GM21423 (cell line): ENCODE results near the gene KCNQ5.

Source experiments
- ATAC-seq: cut with Tn5 transposase; IDR thresholded peaks from one replicate; pipeline ENCODE4 v1.9.1; 2021; ENCODE audit warnings: mild to moderate bottlenecking, moderate library complexity; ENCODE audit not compliant: unreplicated experiment

KCNQ5 gene

DNA sequence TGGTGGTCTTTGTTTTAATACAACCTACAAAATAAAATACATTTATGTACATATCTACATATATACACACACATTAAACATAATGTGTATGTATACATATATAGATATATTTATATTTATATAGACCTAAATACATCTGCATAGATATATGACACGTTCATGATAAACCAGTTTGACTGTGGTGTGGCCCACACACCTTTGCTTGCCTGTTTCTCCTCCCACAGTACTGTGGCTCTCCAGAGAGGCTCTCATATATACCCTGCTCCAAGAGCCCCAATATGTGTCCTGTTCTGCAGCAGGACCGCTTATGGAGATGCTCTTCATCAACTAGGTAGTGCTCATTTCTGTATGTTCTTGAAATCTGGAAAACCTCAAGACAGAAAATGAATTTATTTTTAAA is 207.0 kb downstream of the KCNQ5 start:
- ATAC-seq, result no peak

DNA sequence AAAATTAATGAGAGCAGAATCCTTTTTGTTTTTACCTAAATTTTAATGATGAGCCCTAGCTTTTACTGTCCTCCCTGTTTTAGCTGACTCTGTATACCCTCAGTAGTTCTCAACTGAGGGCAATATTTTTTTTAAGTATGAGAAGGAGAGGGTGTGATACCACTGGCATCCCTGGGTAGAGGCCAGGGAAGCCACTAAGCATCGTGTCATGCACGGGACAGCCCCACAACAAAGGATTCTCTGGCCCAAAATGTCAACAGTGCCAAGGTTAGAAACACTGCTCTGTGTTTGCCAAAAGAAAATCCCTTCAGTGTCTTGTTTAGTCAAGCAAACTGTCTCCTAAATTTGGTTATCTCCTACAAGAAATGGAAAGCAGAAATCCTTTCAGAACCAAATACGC is 210.4 kb downstream of the KCNQ5 start:
- ATAC-seq, result no peak

DNA sequence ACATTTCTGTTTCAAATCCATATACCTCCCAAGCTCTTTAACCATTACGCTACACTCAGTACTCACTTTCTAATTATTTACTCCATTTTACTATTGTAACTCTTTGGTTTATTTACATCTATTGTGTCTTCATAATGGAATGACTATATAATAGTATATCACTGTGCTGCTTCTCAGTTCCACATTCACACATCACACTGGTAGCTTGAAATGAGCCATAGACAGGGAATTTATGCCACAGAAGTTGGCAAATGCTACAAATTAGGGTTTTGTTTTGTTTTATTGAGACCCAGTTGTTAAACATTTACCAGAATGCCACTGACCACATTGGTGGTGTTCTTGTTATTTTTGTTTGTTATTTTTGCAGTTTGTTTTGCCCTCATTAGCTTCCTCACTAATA is 213.9 kb downstream of the KCNQ5 start:
- no peak for ATAC-seq

DNA sequence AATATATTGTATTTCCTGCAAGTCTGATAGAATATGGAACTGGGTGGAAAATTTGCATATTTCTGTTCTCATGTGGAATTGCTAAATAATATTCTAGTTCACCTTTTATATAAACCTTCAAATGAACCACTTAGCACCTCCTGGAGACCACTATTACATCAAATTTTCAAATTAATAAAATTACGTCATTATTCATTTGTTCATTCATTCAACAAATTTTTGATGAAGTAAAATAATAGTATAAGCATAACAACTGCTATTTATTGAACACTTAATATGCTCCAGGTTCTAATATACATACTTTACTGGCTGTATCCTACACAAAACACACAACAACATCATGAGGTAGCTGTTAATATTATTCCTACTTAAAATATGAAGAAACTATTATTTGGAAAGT is 215.1 kb downstream of the KCNQ5 start:
- ATAC-seq, result no peak

DNA sequence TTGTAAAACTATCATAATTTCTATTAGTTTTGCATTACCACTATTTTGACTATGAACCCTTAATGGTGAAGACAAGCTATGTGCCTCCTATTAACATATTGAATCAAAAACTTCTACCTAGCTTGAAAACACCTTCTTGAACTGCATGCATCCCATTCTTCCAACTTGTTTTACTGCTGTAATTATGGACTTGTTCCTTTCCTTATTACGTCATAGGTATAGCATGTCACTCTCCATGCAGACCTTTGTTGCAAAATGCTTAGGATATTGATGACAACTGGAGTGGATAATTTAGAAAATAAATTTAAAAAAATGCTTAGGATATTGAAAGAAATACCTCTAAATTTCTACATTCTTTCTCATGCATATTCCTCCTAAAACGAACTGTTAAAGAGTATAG is 219.3 kb downstream of the KCNQ5 start:
- no peak for ATAC-seq

DNA sequence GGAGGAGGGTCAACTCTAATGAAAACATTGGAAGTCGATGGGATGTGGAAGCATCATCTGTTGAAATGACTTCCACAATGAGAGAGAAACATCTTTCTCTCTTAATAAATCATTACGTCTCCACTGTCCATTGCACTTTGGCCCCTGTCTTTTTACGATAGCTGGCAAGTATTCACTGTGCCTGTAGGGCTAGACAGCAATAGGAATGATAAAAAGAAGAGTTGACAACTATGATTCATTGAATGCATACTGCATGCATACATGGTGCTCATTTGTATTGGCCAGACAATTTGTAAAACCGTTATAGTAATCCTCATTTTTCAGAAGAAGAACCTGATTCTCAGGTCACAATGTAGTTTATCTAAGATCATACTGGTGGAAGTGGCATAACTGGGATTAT is 220.3 kb downstream of the KCNQ5 start:
- no peak for ATAC-seq

DNA sequence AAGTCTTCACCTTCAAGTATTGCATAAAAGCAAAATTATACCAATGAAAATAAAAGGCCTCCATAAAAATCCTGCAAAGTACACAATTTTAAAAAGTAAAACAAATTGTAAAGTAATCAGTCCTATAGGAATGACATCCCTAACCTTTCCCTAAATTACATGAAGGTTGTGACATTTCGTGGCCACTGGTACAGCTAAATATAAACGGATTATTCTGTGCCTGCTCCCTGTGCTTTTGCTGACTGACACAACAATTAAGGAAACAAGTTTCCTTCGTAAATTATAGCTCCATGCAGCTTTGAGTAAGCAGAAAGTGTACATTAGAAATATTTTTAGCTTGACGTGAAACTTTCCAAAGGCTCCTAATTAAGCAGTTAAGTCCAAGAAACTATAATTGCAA is 222.8 kb downstream of the KCNQ5 start:
- ATAC-seq, result no peak

DNA sequence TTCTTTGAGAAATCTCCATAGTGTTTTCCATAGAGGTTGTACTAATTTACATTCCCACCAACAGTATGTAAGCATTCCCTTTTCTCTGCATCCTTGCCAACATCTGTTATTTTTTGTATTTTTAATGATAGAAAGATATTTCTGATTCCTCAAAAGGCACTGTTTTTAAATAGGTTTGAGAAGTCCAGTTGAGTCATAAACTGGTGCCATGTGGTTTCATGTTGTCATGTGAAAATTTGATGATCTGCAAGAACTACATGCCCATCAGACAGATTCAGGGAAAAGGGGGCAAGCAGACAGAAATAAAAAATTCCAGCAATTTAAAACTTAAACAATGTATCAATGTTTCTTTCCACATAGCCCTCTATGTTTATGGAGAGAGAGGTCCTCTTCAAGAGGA is 227.5 kb downstream of the KCNQ5 start:
- ATAC-seq, result no peak

DNA sequence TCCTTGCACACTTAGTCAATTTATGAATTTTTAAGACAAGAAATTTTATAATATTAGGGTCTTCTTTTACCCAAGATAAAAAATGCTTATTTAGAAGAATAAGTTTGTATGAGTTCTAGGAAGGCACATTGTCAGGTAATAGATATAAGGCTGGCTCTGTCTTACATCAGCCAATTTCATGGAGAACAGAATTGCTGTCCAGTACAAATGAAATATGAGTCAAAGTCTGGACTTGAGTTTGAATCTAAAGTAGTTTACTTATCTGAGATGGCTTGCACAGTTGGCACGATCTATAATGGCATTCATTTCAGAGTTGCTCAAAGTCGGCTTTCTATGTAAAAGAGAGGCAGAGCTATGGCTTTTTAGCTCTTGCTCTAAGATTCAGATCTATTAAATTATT is 228.2 kb downstream of the KCNQ5 start:
- ATAC-seq, result no peak

DNA sequence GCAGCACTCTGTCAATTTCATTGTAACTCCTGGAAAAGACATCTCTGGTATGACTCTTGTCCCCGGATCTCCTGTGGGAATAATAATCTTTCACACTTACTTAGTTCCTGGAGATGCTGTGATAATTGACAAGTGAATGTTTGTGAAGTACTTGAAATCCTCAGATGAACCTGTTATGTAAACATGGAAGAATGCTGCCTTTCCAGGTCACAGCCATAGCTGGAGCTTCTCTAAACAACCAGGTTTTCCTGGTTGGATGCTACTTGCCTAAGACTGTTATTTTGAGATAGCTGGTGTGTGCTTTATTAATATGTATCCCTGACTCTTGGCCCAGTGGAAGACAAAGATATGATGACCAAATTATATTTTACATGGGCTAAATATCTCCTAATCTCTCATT is 228.6 kb downstream of the KCNQ5 start:
- no peak for ATAC-seq

DNA sequence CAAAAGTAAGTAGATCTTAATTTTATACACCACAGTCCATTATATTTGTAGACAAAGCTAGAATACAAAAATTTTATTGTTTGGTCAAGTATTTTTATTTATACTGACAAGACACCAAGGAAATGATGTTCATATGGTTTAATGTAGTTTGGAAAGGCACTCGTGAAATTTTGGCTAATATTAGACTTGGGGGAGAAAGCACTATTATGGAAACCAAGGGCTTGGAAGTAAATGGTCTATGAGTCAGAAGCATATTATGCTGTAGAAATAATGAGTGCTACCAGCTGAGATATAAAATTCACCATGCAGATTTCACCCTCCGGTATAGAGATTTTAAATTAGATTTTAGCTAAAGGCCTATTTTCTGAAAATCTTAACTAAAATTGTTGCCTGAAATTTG is 233.6 kb downstream of the KCNQ5 start:
- no peak for ATAC-seq

DNA sequence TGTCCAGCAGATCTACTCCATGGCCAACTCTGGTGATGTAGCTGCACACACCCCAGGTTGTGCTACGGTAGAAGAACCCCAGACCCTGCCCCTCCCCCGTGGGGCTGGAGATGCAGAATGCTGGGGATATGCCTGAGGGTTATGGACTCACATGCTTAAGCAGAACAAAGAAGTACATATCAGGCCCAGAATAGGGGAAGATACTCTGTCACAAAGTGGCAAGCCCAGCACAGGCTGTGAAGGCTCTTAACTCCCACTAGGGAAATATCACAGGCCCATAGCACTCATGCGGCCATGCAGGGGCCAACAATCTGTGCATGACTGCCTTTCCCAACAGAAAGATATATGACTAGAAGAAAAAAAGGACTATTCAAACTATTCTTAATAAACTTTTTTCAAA is 234.9 kb downstream of the KCNQ5 start:
- no peak for ATAC-seq

DNA sequence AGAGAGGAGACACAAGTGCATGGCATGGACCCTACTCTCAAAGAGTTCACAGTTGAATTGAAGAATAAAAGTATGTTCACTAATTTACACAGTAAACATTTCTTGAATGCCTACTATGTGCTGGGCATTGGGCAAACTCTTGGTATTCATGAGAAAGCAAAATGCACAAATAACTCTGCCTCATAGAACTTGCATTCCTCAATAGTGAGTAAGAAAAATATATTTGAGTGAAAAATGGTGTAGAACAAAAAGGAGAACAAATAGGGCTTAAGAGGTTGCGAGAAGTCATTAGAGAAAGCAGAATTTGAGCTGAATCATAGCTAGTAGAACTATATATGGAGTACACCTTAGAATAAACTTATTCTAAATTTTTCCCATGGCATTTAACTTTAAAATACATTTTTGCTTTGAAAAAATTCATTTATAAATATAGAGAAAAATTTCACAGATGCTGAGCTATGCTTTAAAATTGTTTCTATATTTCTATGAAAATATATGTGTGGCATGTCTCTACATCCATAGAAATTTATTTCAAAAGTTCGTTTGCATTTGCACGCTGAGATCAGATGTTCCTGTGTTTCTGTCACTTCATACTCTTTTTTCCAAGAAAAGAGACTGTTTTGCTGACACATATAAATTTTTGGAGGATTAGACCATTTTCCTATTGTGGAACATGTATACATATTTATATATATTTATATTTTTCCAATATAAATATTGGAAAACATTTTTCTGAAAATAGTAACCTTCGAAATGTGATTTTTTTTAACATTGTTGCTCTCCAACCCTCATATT is 236.1 kb downstream of the KCNQ5 start:
- no peak for ATAC-seq

DNA sequence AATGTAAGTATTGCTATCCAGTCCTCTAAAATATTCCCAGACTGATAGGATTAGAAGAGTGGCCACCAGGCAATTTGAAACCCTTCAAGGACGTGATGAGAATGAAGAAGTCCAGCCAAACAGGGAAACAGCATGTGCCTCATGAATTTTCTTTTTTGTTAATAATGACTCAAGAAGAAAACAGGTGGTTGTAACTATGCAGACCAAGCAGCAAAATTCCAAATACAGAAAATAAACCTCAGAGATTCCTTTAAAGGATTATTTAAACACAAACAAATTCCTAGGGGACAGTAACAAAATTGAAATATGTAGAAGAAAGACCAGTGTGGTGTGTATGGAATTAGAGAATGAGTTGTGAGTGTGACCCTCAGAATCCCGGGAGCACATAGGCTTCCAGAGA is 239.2 kb downstream of the KCNQ5 start:
- no peak for ATAC-seq

DNA sequence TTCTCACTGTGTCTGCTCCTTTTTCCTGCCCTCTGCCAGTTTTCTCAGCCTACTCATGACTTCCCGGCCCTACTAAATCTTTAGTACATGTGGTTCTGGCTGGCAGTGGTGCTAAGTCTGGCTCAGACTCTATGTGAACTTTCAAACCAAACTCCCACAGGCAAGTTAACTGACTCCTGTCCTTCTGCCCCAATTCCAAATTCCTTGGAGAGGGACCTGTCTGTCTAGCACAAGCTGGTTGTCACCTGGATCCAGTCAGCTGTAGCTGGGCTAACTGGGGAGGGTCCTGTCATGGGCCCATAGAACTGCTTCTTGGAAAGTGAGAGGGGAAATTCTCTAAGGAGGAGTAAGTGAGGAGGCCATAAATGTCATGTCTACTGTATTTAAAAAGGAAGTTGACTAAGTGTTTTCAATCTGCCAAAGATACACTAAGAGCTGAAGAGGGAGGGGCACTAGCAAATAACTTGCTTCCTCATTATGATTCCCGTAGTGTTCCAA is 240.1 kb downstream of the KCNQ5 start:
- ATAC-seq, result no peak

DNA sequence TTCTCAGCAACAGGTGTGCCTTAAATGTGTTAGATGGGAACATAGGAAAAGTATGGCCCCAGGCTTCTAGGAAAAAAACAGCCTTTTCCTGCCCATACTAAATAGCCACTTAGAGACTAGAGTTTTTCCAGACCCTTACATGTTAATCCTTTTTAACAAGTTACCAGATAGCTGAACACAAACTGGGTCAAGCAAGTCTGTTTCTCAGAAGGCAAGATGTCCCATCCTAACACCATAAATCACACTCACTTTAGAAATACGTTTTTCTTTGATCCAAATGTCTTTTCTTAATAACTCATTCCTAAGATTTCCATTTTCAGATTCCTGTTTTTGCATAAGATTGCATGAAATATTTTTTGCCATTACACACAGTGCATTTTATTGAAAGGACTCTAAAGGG is 241.3 kb downstream of the KCNQ5 start:
- ATAC-seq, result no peak

DNA sequence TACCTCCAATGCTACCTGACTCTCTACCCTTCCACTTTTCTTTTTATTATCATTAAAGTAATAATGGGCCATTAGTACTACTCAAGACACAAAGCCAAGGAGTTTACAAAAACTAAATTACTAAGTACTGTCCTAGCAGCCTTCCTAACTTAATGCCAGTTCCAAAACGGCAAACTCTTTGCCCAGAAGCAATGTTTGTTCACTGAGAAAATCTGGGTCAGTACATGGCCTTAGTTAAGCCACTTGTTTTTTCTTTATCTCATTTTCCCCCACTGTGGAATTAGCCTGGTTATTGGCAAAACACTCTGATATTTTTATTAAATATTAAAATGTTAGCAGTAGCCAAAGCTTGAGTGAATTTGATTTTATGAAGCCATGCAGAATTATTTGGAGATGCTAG is 242.4 kb downstream of the KCNQ5 start:
- ATAC-seq, result no peak

DNA sequence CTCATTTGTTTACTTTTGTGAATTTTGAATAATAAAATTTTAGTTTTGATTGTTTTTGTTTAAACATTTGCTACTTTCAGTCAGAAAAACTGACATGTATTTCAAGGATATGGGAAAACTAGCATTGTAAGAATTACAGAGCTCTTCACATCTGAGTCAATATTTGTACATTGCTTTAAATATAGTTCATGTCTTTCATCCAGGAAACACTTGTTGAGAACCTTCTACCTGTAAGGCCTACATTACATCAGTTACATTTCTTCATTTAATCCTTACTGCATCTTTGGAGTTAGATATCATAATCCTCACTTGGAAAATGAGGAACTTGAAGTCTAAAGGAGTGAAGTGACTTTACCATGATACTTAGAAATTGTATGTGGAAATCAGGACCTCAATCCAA is 242.9 kb downstream of the KCNQ5 start:
- no peak for ATAC-seq

DNA sequence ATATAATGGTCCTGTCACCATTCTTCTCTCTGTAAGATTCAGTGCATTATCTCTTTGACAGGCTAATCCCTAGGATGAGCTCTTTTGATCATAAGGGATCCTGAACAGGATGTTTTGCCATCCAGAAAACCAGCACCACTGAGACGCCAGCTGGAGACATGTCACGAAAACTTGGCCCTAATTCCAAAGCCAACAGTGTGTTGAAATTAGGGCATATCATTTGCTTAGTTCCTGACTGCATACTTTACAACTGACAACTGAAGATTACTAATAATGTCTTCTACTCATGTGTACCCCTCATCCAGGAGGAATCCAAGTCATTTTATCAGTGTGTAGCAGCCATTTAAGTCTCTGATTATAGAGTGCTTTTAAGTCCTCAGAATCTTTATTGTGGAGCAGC is 243.6 kb downstream of the KCNQ5 start:
- ATAC-seq, result no peak

DNA sequence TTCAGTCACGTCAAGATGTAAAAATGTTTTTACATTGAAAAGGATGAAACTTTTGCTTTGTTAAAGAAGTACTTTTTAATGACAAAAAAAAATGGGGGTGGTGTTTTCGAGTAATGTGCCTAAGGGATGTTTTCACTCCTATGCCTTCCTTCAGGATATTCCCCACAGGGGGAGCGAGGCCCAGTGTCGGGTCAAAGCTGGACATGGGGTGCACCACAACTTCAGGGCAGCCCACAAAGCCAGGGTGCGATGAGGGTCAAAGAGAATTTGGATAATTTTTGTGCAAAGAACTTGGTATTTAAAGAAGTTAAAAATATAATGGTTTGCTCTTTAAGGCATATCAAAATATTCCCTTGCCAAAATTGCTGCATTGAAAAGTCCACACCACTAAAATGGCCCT is 247.8 kb downstream of the KCNQ5 start:
- ATAC-seq, result no peak

DNA sequence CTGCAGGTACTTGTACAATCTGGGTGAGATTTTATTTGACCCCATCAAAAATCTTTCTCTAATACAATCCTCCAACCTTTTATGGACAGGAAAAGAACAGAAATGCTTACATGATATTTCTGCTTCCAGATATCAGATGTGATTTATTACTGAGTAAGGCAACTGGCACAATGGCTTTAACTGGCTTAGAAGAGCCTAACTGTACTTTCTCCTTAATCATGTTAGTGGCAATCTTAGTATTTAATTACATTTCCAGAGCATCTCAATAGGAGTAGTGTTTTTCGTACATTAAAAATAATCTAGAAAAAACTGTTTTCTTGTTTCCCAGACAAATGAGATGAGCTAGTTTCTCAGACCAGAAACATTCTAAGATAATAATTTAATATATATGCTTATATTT is 251.6 kb downstream of the KCNQ5 start:
- ATAC-seq, result no peak

DNA sequence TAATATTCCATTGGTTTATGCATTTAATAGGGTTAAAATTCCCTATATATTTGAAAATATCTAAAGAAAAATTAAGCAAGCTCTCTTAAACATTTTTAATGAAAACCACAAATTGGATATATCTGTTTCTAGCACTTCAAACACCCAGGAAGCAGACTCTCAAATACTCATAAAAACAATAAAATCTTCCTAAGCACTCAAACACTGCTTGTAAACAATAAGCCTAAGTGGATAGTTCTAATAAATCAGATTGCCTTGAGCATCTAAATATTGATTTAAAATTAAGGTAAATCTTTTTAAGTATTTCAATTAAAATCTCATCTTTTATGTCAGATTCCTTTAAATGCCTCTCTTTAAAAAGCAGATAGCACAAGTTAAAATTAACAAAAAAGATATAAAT is 254.4 kb downstream of the KCNQ5 start:
- no peak for ATAC-seq

DNA sequence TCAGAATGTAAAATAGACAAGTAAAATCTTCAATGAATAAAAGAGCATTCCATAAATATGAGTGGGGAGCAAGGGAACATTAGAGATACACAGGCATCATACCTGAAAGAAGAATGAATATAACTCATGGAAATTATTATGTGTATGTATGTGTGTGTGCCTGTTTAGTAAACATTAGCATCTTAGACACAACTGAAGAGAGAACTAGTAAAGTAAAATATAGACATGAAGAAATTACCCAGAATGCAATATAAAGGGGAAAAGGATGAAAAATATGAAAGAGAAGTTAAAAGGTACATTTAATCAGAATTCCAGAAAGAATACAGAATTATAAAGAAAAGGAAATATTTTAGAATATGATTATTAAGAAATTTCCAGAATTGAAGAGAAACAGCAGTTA is 264.3 kb downstream of the KCNQ5 start:
- no peak for ATAC-seq
